Left ventricle myocardium inferior (tissue), 1 donor: ENCODE data around the gene LENEP. TPM values are rescaled to one million over a fixed set of nuclear protein-coding genes. Genes with fewer than 3 reads are reported as not detected.

Source experiments
- DNase-seq: peaks from one replicate; pipeline ENCODE4 v3.0.0-alpha.2; 2020
- H3K27ac ChIP-seq: fragments of 200-600 bp; replicated peaks from 2 replicates; pipeline ENCODE4 v1.8.0; 2021
- H3K27me3 ChIP-seq: fragments of 200-600 bp; 2 replicates; pipeline ENCODE4 v1.8.0; 2021; ENCODE audit warnings: low read depth
- H3K36me3 ChIP-seq: fragments of 200-600 bp; 2 replicates; pipeline ENCODE4 v1.8.0; 2021
- H3K4me1 ChIP-seq: fragments of 200-600 bp; 2 replicates; pipeline ENCODE4 v1.8.0; 2021
- H3K4me3 ChIP-seq: fragments of 200-600 bp; 2 replicates; pipeline ENCODE4 v1.8.0; 2021; ENCODE audit warnings: mild to moderate bottlenecking, moderate library complexity
- H3K9me3 ChIP-seq: fragments of 200-600 bp; replicated peaks from 2 replicates; pipeline ENCODE4 v1.8.0; 2021
- CTCF ChIP-seq: fragments of 200-600 bp; IDR thresholded peaks from 2 replicates; pipeline ENCODE4 v1.8.0; 2021; ENCODE audit warnings: antibody characterized with exemption, mild to moderate bottlenecking, borderline replicate concordance
- intact Hi-C: fragments of 100-400 bp; cut with micrococcal nuclease; formaldehyde crosslinking; loops from one replicate; pipeline ENCODE4 v1.11.0; 2022
- total RNA-seq: library from RNA; stranded (reverse); fragmentation: NEBNext Ultra II Directional; extraction: Animal tissue kit (Norgen Biotek cat#: 25700); gene quantifications from one replicate; pipeline ENCODE4 v1.2.1, GENCODE V29; 2021
- donor health status: DM: no; HTN: yes; CAD: no; lungs with severe emphysema.

The LENEP gene
- total RNA-seq, 1 donor from 2014 or later, result not detected

- Histone ChIP-seq H3K36me3 (peaks cover 30% of the 10 kb centered on the region), H3K4me1 (peaks cover 74% of the 10 kb centered on the region), H3K27me3 (no peaks in the 10 kb centered on the region), H3K4me3 (peak overlapping the region; percentile 14), H3K27ac (peak overlapping the region; percentile 95), H3K9me3 (no peaks in the 10 kb centered on the region)
- intact Hi-C loops, result no loop called here
- DNase-seq, result no peak
- TF ChIP-seq CTCF, result no peak
Measured at GRCh38 chr1:155012776-155013602, 19.6 kb downstream of the LENEP start.

- intact Hi-C loops, result no loop called here
- Histone ChIP-seq H3K4me1 (peaks cover 72% of the 10 kb centered on the region), H3K4me3 (no peak overlapping the region), H3K9me3 (no peaks in the 10 kb centered on the region), H3K36me3 (peaks cover 30% of the 10 kb centered on the region), H3K27ac (peak overlapping the region; percentile 95), H3K27me3 (no peaks in the 10 kb centered on the region)
- no peak for DNase-seq
- TF ChIP-seq CTCF, result no peak
Measured at GRCh38 chr1:155013632-155014031, 20.2 kb downstream of the LENEP start.

DNA sequence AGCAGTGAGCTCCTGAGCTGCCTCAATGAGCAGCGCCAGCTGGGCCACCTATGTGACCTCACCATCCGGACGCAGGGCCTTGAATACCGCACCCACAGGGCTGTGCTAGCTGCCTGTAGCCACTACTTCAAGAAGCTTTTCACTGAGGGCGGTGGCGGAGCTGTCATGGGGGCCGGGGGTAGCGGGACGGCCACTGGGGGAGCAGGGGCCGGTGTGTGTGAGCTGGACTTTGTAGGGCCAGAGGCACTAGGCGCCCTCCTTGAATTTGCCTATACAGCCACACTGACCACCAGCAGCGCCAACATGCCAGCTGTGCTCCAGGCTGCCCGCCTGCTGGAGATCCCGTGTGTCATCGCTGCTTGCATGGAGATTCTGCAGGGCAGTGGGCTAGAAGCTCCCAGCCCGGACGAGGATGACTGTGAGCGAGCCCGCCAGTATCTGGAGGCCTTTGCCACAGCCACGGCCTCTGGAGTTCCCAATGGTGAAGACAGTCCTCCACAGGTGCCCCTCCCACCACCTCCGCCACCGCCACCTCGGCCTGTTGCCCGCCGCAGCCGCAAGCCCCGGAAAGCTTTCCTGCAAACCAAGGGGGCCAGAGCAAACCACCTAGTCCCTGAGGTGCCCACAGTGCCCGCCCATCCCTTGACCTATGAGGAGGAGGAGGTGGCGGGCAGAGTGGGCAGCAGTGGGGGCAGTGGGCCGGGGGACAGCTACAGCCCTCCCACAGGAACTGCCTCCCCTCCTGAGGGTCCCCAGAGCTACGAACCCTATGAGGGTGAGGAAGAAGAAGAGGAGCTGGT, 21.5 kb downstream of the LENEP start:
- no peaks in the 10 kb centered on the region for H3K27me3 ChIP-seq
- no peak overlapping the region for H3K27ac ChIP-seq
- no peak overlapping the region for H3K4me3 ChIP-seq
- H3K9me3 ChIP-seq, result no peaks in the 10 kb centered on the region
- intact Hi-C loops, result no loop called here
- H3K36me3 ChIP-seq, result peaks cover 30% of the 10 kb centered on the region
- no peak for DNase-seq
- no peak for TF ChIP-seq CTCF
- H3K4me1 ChIP-seq, result peaks cover 65% of the 10 kb centered on the region

DNA sequence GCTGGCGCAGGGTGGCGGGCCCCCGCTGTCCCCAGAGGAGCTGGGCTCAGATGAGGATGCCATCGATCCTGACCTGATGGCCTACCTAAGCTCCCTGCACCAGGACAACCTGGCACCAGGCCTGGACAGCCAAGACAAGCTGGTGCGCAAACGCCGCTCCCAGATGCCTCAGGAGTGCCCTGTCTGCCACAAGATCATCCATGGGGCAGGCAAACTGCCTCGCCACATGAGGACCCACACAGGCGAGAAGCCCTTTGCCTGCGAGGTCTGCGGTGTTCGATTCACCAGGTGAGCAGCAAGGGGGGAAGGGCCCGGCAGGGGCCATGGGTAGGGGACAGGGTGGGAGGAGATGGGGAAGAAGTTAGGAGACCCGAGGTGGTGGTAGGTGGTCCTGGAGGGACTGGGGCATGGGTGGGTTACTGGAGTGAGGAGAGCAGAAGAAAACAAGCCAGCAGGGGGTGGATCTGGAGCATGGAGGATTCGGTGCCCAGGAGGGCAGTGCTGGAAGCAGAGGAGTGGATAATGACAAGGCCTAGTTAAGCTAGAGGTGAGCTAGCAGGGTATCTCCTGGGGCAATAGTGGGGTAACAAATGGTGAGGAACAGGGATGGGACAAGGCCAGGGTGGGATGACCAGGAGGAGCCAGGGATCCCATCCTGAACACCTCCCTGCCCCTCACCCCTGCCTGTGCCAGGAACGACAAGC, 22.3 kb downstream of the LENEP start:
- no peak for TF ChIP-seq CTCF
- Histone ChIP-seq H3K27ac (peak overlapping the region; percentile 92), H3K4me1 (peaks cover 57% of the 10 kb centered on the region), H3K4me3 (no peak overlapping the region), H3K36me3 (peaks cover 30% of the 10 kb centered on the region), H3K27me3 (no peaks in the 10 kb centered on the region), H3K9me3 (no peaks in the 10 kb centered on the region)
- no peak for DNase-seq
- intact Hi-C loops, result no loop called here

DNA sequence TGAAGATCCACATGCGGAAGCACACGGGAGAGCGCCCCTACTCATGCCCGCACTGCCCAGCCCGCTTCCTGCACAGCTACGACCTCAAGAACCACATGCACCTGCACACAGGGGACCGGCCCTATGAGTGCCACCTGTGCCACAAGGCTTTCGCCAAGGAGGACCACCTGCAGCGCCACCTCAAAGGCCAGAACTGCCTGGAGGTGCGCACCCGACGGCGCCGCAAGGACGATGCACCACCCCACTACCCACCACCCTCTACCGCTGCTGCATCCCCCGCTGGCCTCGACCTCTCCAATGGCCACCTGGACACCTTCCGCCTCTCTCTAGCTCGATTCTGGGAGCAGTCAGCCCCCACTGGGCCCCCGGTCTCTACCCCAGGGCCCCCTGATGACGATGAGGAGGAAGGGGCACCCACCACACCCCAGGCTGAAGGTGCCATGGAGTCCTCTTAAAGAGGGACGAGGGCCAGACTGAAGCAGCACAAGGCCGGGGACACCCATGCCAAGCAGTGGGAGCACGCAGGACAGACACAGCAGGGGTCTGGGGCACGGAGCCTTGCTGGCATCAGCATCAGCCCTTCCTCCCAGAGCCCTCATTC, 22.9 kb downstream of the LENEP start:
- no peak overlapping the region for H3K4me3 ChIP-seq
- no peak for DNase-seq
- H3K27ac ChIP-seq, result peak overlapping the region; percentile 92
- H3K36me3 ChIP-seq, result peaks cover 30% of the 10 kb centered on the region
- H3K9me3 ChIP-seq, result no peaks in the 10 kb centered on the region
- H3K27me3 ChIP-seq, result no peaks in the 10 kb centered on the region
- intact Hi-C loops, result no loop called here
- TF ChIP-seq CTCF, result no peak
- peaks cover 51% of the 10 kb centered on the region for H3K4me1 ChIP-seq
